GM23338 (cell line): ENCODE measurements around the gene NTRK1. TPM values are rescaled to one million over a fixed set of nuclear protein-coding genes. Genes with fewer than 3 reads are reported as not detected.

Source experiments
- ATAC-seq: fragments of 200-7000 bp; cut with Tn5 transposase; 3 replicates; pipeline ENCODE4 v1.9.1; 2020
- DNase-seq: peaks from one replicate; pipeline ENCODE4 v3.0.0-alpha.2; 2015; ENCODE audit warnings: low spot score
- H2AFZ ChIP-seq: fragments of 200-600 bp; sonication (generic); 2 replicates; pipeline ENCODE4 v1.8.0; 2016; ENCODE audit warnings: antibody characterized with exemption, mild to moderate bottlenecking, moderate library complexity
- H3F3A ChIP-seq: fragments of 200-600 bp; sonication (generic); replicated peaks from 2 replicates; pipeline ENCODE4 v1.8.0; 2017; ENCODE audit warnings: antibody characterized with exemption, mixed run types, low read depth
- H3K27ac ChIP-seq: fragments of 200-600 bp; sonication (generic); 2 replicates; pipeline ENCODE4 v1.6.1; 2016; ENCODE audit warnings: low read depth
- H3K27me3 ChIP-seq: fragments of 200-600 bp; sonication (generic); 2 replicates; pipeline ENCODE4 v1.8.0; 2016; ENCODE audit warnings: mild to moderate bottlenecking, mixed run types, moderate library complexity; ENCODE audit not compliant: insufficient read depth
- H3K36me3 ChIP-seq: fragments of 200-600 bp; sonication (generic); 2 replicates; pipeline ENCODE4 v1.8.0; 2016; ENCODE audit warnings: mild to moderate bottlenecking; ENCODE audit not compliant: insufficient read depth
- H3K4me1 ChIP-seq: fragments of 200-600 bp; sonication (generic); 2 replicates; pipeline ENCODE4 v1.8.0; 2016; ENCODE audit warnings: mild to moderate bottlenecking, moderate library complexity; ENCODE audit not compliant: insufficient read depth
- H3K4me2 ChIP-seq: fragments of 200-600 bp; sonication (generic); 2 replicates; pipeline ENCODE4 v1.7.1; 2017; ENCODE audit warnings: mixed run types
- H3K4me3 ChIP-seq: fragments of 200-600 bp; sonication (generic); 2 replicates; pipeline ENCODE4 v1.6.1; 2016; ENCODE audit warnings: mixed run types
- H3K79me2 ChIP-seq: fragments of 200-600 bp; sonication (generic); replicated peaks from 2 replicates; pipeline ENCODE4 v1.8.0; 2017; ENCODE audit warnings: mild to moderate bottlenecking; ENCODE audit not compliant: insufficient read depth
- H3K9me2 ChIP-seq: fragments of 200-600 bp; sonication (generic); 2 replicates; pipeline ENCODE4 v1.8.0; 2017; ENCODE audit not compliant: insufficient read depth
- H4K20me1 ChIP-seq: fragments of 200-600 bp; sonication (generic); replicated peaks from 2 replicates; pipeline ENCODE4 v1.8.0; 2017; ENCODE audit warnings: mild to moderate bottlenecking; ENCODE audit not compliant: insufficient read depth
- H3K27ac Mint-ChIP-seq: 2 replicates; pipeline ENCODE4 v1.8.0; 2020; ENCODE audit warnings: inconsistent platforms, mild to moderate bottlenecking, moderate library complexity, mixed read lengths
- H3K27me3 Mint-ChIP-seq: 3 replicates; pipeline ENCODE4 v1.8.0; 2022; ENCODE audit warnings: low read depth, mild to moderate bottlenecking, moderate library complexity, mixed read lengths, inconsistent platforms; ENCODE audit not compliant: insufficient read depth, poor library complexity
- H3K36me3 Mint-ChIP-seq: 3 replicates; pipeline ENCODE4 v1.8.0; 2021; ENCODE audit warnings: low read depth, mild to moderate bottlenecking, inconsistent platforms, moderate library complexity, mixed read lengths
- H3K4me1 Mint-ChIP-seq: 3 replicates; pipeline ENCODE4 v1.8.0; 2020; ENCODE audit warnings: mild to moderate bottlenecking, inconsistent platforms, mixed read lengths
- H3K4me3 Mint-ChIP-seq: 3 replicates; pipeline ENCODE4 v1.8.0; 2021; ENCODE audit warnings: moderate library complexity, mild to moderate bottlenecking, inconsistent platforms, mixed read lengths
- H3K9me3 Mint-ChIP-seq: 3 replicates; pipeline ENCODE4 v1.8.0; 2020; ENCODE audit warnings: moderate library complexity, mild to moderate bottlenecking, inconsistent platforms, mixed read lengths
- CTCF ChIP-seq, 2 experiments: fragments of 200-600 bp in 1 of 2; sonication (generic) in 1 of 2; conservative IDR thresholded peaks; 2 replicates each; pipeline versions ENCODE4 v1.5.1 to v1.6.1; 2016 to 2017; ENCODE audit warnings: antibody characterized with exemption in 2 of 2, low read depth in 2 of 2, mild to moderate bottlenecking in 2 of 2, moderate library complexity in 1 of 2
- ETS1 ChIP-seq: IDR thresholded peaks from 2 replicates; pipeline ENCODE4 v1.6.1; 2016; ENCODE audit warnings: antibody characterized with exemption
- EZH2 ChIP-seq: fragments of 200-600 bp; sonication (generic); IDR thresholded peaks from one replicate; pipeline ENCODE4 v1.8.0; 2017; ENCODE audit warnings: antibody characterized with exemption, mild to moderate bottlenecking, low read depth; ENCODE audit not compliant: unreplicated experiment
- EZH2phosphoT487 ChIP-seq: fragments of 200-600 bp; sonication (generic); IDR thresholded peaks from one replicate; pipeline ENCODE4 v1.8.1; 2018; ENCODE audit warnings: antibody characterized with exemption; ENCODE audit not compliant: unreplicated experiment
- POLR2AphosphoS5 ChIP-seq: IDR thresholded peaks from 2 replicates; pipeline ENCODE4 v1.6.1; 2016; ENCODE audit warnings: antibody characterized with exemption, low read depth
- REST ChIP-seq: IDR thresholded peaks from one replicate; pipeline ENCODE4 v1.6.1; 2018; ENCODE audit warnings: antibody characterized with exemption; ENCODE audit not compliant: unreplicated experiment
- ZNF331 ChIP-seq: fragments of 250-450 bp; sonication (Bioruptor Pico); IDR thresholded peaks from 2 replicates; pipeline ENCODE4 v1.5.0; 2020; ENCODE audit warnings: low read depth, mild to moderate bottlenecking, moderate library complexity
- polyA plus RNA-seq: library from polyadenylated mRNA; unstranded; fragments of >200 nt; fragmentation: Nextera tagmentation; extraction: Ambion mirVana; gene quantifications from 2 replicates; pipeline ENCODE4 v1.2.1, GENCODE V29; 2016
- total RNA-seq: library from RNA; depleted of rRNA; stranded (reverse); fragments of >200 nt; shearing (Covaris generic); gene quantifications from 2 replicates; pipeline ENCODE4 v1.2.3, GENCODE V29; 2014

Gene NTRK1
- total and polyA plus RNA-seq, 2 experiments from 2014 or later = 0.42 to 0.45 TPM

- ATAC-seq = peak; percentile 13
Observed at GRCh38 chr1:156844102-156844501, 16.6 kb upstream of the NTRK1 start.

More at GRCh38 chr1:156844102-156844501, 16.6 kb upstream of the NTRK1 start:
- Histone ChIP-seq H2AFZ (no peak overlapping the region), H3K36me3 (no peaks in the 10 kb centered on the region), H3K79me2 (no peaks in the 10 kb centered on the region), H4K20me1 (no peaks in the 10 kb centered on the region; the same call in 1 of the 2 replicates), H3K4me3 (no peak overlapping the region), H3F3A (no peaks in the 10 kb centered on the region), H3K4me2 (no peak overlapping the region), H3K4me1 (peaks cover 20% of the 10 kb centered on the region), H3K27me3 (peaks cover 89% of the 10 kb centered on the region), H3K9me2 (no peaks in the 10 kb centered on the region), H3K27ac (no peak overlapping the region)
- no peak overlapping the region for H3K27ac Mint-ChIP-seq
- H3K27me3 Mint-ChIP-seq = peaks cover 80% of the 10 kb centered on the region
- H3K36me3 Mint-ChIP-seq = no peaks in the 10 kb centered on the region
- peak overlapping the region; percentile 40; the same call in 2 of the 3 replicates for H3K4me3 Mint-ChIP-seq
- peak; percentile 22 to 63; a peak in 3 of 4 replicates for TF ChIP-seq CTCF (conservative IDR thresholded peaks at IDR 0.05; ENCODE audit: low read depth in 2 of 2)
- TF ChIP-seq POLR2AphosphoS5 = no peak
- no peak for TF ChIP-seq EZH2
- no peak for TF ChIP-seq ETS1
- no peak for TF ChIP-seq EZH2phosphoT487
- TF ChIP-seq ZNF331 = no peak
- TF ChIP-seq REST = no peak
- peaks cover 27% of the 10 kb centered on the region for H3K4me1 Mint-ChIP-seq
- no peaks in the 10 kb centered on the region for H3K9me3 Mint-ChIP-seq
- DNase-seq = peak; percentile 65
